ENCODE results near the gene FERMT3. TPM values are rescaled to one million over a fixed set of nuclear protein-coding genes. Genes with fewer than 3 reads are reported as not detected.
A peak's percentile ranks its signal among the peaks of the same experiment; 100 is the strongest.

FERMT3 gene
- total and polyA plus RNA-seq, 7 experiments from 2014 or later = 77.1 to 209 (median 120) TPM

DNA sequence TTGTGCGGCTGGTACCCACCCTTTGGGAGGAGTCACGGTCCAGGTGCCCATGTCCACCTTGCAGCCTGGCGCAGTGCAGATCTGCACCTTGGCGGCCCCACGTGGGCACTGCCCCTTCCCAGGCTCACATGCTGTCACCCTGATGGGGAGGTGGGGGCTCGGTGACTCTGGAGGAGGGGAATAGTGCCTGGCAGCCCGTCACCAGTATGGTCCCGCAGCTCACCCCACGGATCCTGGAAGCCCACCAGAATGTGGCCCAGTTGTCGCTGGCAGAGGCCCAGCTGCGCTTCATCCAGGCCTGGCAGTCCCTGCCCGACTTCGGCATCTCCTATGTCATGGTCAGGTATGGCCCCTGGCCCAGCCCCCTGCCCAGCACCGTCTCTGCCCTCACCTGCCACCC, 14.3 kb downstream of the FERMT3 start:
- intact Hi-C loops (cut with micrococcal nuclease) = no loop called here
- Mint-ChIP-seq H3K27ac (no peak overlapping the region), H3K27me3 (no peaks in the 10 kb centered on the region), H3K9me3 (no peaks in the 10 kb centered on the region), H3K36me3 (peaks cover 0 to 15% (median 4%) of the 10 kb centered on the region in 5 donors), H3K4me3 (no peak overlapping the region), H3K4me1 (peaks cover 0 to 17% (median 11%) of the 10 kb centered on the region in 7 donors)
- ChIA-PET POLR2A (interaction anchor here (0.8 to 14.3 kb wide), 3 partner anchors 13 to 47 kb away, joined by 3 to 220 read pairs (median 5); partner anchors contain the start of gene FERMT3), CTCF (no interaction called here)
- DNase-seq (no peak), ATAC-seq (no peak)
- H3K4me1 ChIP-seq (ENCODE audit: control insufficient read depth in 2 of 2, insufficient read depth in 2 of 2, low read length in 2 of 2) = peaks cover 7 to 11% of the 10 kb centered on the region in 2 donors
- H3K27ac ChIP-seq (ENCODE audit: low read depth, low read length) = no peak overlapping the region
- H3K9me3 ChIP-seq (ENCODE audit: control insufficient read depth in 2 of 3, low read length in 3 of 3) = no peaks in the 10 kb centered on the region
- peaks cover 7 to 63% (median 14%) of the 10 kb centered on the region in 3 experiments for H3K36me3 ChIP-seq (ENCODE audit: control insufficient read depth in 2 of 3, insufficient read depth in 3 of 3, low read length in 3 of 3)
- H3K27me3 ChIP-seq (ENCODE audit: control insufficient read depth in 2 of 2, insufficient read depth in 2 of 2, low read length in 2 of 2) = no peaks in the 10 kb centered on the region
- H3K4me3 ChIP-seq (ENCODE audit: low read length) = no peak overlapping the region

DNA sequence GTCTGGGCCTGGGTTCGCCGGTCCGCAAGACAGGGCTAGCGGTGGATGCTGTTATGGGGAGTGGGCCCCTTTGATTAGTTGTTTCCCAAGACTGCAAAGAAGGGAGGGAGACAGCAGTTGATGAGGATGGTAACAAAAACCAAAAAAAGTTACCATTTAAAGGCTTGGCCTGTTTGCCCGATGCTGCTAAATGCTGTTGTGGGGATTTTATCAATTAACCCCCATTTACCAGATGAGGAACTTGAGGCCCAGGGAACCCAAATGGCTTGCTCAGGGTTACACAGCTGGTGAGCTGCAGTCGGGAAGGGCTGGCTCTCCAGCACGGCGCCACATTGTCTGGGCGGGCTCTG, 16.1 kb downstream of the FERMT3 start:
- Mint-ChIP-seq H3K4me3 (no peak overlapping the region), H3K27ac (peak overlapping the region in 1 of 9 donors; percentile 51), H3K36me3 (peaks cover 0 to 11% (median 4%) of the 10 kb centered on the region in 5 donors), H3K4me1 (peaks cover 6 to 22% (median 19%) of the 10 kb centered on the region in 7 donors), H3K27me3 (no peaks in the 10 kb centered on the region), H3K9me3 (no peaks in the 10 kb centered on the region)
- Histone ChIP-seq H3K9me3 (ENCODE audit: control insufficient read depth in 2 of 3, low read length in 3 of 3) (no peaks in the 10 kb centered on the region), H3K4me1 (ENCODE audit: control insufficient read depth in 2 of 2, insufficient read depth in 2 of 2, low read length in 2 of 2) (peaks cover 15 to 19% of the 10 kb centered on the region in 2 donors), H3K27ac (ENCODE audit: low read depth, low read length) (no peak overlapping the region), H3K27me3 (ENCODE audit: control insufficient read depth in 2 of 2, insufficient read depth in 2 of 2, low read length in 2 of 2) (no peaks in the 10 kb centered on the region), H3K36me3 (ENCODE audit: control insufficient read depth in 2 of 3, insufficient read depth in 3 of 3, low read length in 3 of 3) (peaks cover 7 to 53% (median 14%) of the 10 kb centered on the region in 3 experiments), H3K4me3 (ENCODE audit: low read length) (no peak overlapping the region)
- ChIA-PET CTCF (interaction anchor here (0.6 to 5.5 kb wide), 3 partner anchors 16 to 470 kb away, joined by 3 to 66 read pairs (median 4); partner anchors contain the start of gene FERMT3), POLR2A (interaction anchor here (0.7 to 14.3 kb wide), 2 partner anchors 13 to 15 kb away, joined by 3 to 220 read pairs; partner anchors contain the start of gene FERMT3)
- no peak for DNase-seq
- intact Hi-C loops (cut with micrococcal nuclease) = no loop called here
- ATAC-seq = no peak

DNA sequence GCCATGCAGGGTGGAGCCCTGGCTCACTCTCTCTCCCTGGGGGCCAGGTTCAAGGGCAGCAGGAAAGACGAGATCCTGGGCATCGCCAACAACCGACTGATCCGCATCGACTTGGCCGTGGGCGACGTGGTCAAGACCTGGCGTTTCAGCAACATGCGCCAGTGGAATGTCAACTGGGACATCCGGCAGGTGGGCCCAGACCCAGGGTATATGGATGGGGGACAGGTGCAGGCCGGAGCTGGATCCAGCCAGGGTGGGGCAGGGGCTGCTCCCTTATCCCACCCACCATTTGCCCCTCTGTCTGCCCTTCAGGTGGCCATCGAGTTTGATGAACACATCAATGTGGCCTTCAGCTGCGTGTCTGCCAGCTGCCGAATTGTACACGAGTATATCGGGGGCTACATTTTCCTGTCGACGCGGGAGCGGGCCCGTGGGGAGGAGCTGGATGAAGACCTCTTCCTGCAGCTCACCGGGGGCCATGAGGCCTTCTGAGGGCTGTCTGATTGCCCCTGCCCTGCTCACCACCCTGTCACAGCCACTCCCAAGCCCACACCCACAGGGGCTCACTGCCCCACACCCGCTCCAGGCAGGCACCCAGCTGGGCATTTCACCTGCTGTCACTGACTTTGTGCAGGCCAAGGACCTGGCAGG, 16.6 kb downstream of the FERMT3 start:
- Mint-ChIP-seq H3K4me1 (peaks cover 6 to 27% (median 19%) of the 10 kb centered on the region in 7 donors), H3K9me3 (no peaks in the 10 kb centered on the region), H3K27ac (no peak overlapping the region), H3K36me3 (peaks cover 0 to 10% (median 4%) of the 10 kb centered on the region in 5 donors), H3K4me3 (no peak overlapping the region), H3K27me3 (no peaks in the 10 kb centered on the region)
- ATAC-seq = no peak
- H3K27ac ChIP-seq (ENCODE audit: low read depth, low read length) = no peak overlapping the region
- intact Hi-C loops (cut with micrococcal nuclease) = no loop called here
- H3K9me3 ChIP-seq (ENCODE audit: control insufficient read depth in 2 of 3, low read length in 3 of 3) = no peaks in the 10 kb centered on the region
- POLR2A ChIA-PET = interaction anchor here (0.7 to 14.3 kb wide), 7 partner anchors 12 to 81 kb away, joined by 3 to 220 read pairs (median 4); partner anchors contain the start of genes BAD, FERMT3, GPR137 and PPP1R14B
- peaks cover 7 to 51% (median 14%) of the 10 kb centered on the region in 3 experiments for H3K36me3 ChIP-seq (ENCODE audit: control insufficient read depth in 2 of 3, insufficient read depth in 3 of 3, low read length in 3 of 3)
- no peak for DNase-seq
- H3K27me3 ChIP-seq (ENCODE audit: control insufficient read depth in 2 of 2, insufficient read depth in 2 of 2, low read length in 2 of 2) = no peaks in the 10 kb centered on the region
- CTCF ChIA-PET = interaction anchor here (0.6 to 5.5 kb wide), 6 partner anchors 8 to 470 kb away, joined by 3 to 66 read pairs (median 4); partner anchors contain the start of gene FERMT3
- H3K4me1 ChIP-seq (ENCODE audit: control insufficient read depth in 2 of 2, insufficient read depth in 2 of 2, low read length in 2 of 2) = peaks cover 16 to 20% of the 10 kb centered on the region in 2 donors
- no peak overlapping the region for H3K4me3 ChIP-seq (ENCODE audit: low read length)

DNA sequence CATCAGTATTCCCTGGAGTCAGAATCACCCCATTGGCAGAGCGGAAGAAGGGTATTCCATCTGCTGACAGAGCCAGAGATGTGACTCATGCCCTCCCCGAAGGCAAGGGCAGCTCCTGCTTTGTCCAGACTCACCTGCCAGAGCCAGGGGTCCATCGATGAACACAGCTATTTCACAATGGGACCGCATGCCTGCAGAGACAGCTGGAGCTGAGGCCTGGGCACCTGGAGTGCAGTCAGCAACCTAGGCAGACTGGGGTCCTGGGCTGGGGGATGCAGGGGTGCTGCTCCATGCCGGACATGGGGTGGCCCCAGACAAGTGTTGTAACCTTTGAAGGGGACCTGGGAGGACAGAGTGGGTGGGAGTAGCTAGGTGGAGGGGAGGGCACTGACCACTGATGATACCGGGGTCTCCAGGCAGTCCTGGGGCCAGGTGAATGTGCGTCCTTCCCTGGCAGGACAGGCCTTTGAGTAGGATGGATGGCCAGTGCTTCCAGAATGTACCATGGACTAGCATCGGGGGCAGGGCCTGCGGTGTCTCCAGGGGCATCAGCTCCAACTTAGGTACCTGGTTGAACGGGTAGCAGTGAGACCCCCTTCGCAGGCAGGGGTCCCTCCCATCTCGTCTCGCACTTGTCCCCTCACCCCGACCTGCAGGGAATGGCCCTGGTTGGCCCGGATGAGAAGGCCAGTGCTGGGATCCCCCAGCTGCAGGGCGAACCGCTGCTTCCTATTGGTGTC, 17.8 kb downstream of the FERMT3 start:
- no peak overlapping the region for H3K4me3 ChIP-seq (ENCODE audit: low read length)
- no peaks in the 10 kb centered on the region for H3K27me3 ChIP-seq (ENCODE audit: control insufficient read depth in 2 of 2, insufficient read depth in 2 of 2, low read length in 2 of 2)
- peaks cover 20 to 24% of the 10 kb centered on the region in 2 donors for H3K4me1 ChIP-seq (ENCODE audit: control insufficient read depth in 2 of 2, insufficient read depth in 2 of 2, low read length in 2 of 2)
- Mint-ChIP-seq H3K36me3 (peaks cover 0 to 2% (median 0%) of the 10 kb centered on the region in 5 donors), H3K4me1 (peaks cover 11 to 37% (median 22%) of the 10 kb centered on the region in 7 donors), H3K27me3 (no peaks in the 10 kb centered on the region), H3K4me3 (peak overlapping the region in 7 of 10 donors; percentile 56 to 93 (median 89)), H3K27ac (peak overlapping the region in 7 of 9 donors; percentile 24 to 90 (median 65)), H3K9me3 (no peaks in the 10 kb centered on the region)
- H3K36me3 ChIP-seq (ENCODE audit: control insufficient read depth in 2 of 3, insufficient read depth in 3 of 3, low read length in 3 of 3) = peaks cover 7 to 39% (median 14%) of the 10 kb centered on the region in 3 experiments
- intact Hi-C loops (cut with micrococcal nuclease) = no loop called here
- H3K27ac ChIP-seq (ENCODE audit: low read depth, low read length) = no peak overlapping the region
- POLR2A ChIA-PET = interaction anchor here (0.7 to 14.3 kb wide), 10 partner anchors 10 to 80 kb away, joined by 3 to 220 read pairs (median 4); partner anchors contain the start of genes BAD, FERMT3, GPR137 and PLCB3
- DNase-seq (no peak), ATAC-seq (no peak)
- H3K9me3 ChIP-seq (ENCODE audit: control insufficient read depth in 2 of 3, low read length in 3 of 3) = no peaks in the 10 kb centered on the region
- CTCF ChIA-PET = interaction anchor here (0.7 to 5.5 kb wide), 4 partner anchors 9 to 78 kb away, joined by 3 to 66 read pairs (median 4); partner anchors contain the start of gene FERMT3

DNA sequence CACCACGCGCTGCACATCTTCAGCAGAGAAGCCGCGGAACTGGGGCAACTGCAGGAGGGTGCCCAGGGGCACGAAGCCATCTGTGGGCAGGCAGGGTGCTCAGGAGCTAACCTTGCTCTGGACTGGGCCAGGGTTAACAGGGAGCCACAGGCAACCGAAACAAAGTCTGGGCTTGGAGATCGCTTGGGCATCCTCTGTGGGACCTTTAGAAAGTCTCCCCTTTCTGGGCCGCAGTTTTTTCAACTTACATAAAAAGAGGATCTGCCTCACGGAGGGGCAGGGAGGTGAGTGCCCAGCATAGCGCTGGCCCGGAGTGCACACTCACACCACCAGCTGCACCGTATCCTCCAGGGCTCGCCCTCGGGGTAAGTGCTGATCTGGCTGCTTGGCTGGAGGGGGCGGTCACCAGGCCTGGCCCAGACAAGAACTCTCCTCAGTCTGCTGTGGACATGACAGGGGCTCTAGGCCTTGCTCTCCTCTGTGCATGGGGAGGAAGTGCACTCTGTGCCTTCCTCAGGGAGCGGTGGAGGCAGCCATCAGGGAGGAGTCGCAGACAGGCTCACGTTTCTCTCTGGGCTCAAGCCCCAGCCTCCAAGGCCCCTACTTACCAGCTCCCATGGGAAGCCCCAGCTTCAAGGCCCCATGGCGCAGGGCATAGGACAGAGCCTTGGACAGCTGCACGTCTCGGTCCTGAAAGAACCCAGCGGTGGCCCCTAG, 18.5 kb downstream of the FERMT3 start:
- ATAC-seq (no peak), DNase-seq (no peak)
- Histone ChIP-seq H3K27ac (ENCODE audit: low read depth, low read length) (peak overlapping the region; percentile 89), H3K9me3 (ENCODE audit: control insufficient read depth in 2 of 3, low read length in 3 of 3) (no peaks in the 10 kb centered on the region), H3K4me3 (ENCODE audit: low read length) (peak overlapping the region; percentile 60), H3K27me3 (ENCODE audit: control insufficient read depth in 2 of 2, insufficient read depth in 2 of 2, low read length in 2 of 2) (no peaks in the 10 kb centered on the region), H3K4me1 (ENCODE audit: control insufficient read depth in 2 of 2, insufficient read depth in 2 of 2, low read length in 2 of 2) (peaks cover 27 to 31% of the 10 kb centered on the region in 2 donors), H3K36me3 (ENCODE audit: control insufficient read depth in 2 of 3, insufficient read depth in 3 of 3, low read length in 3 of 3) (peaks cover under 1 to 32% (median 13%) of the 10 kb centered on the region in 3 experiments)
- peak overlapping the region; percentile 87 to 96 (median 92) for H3K4me3 Mint-ChIP-seq
- H3K9me3 Mint-ChIP-seq = no peaks in the 10 kb centered on the region
- H3K27me3 Mint-ChIP-seq = no peaks in the 10 kb centered on the region
- H3K27ac Mint-ChIP-seq = peak overlapping the region; percentile 32 to 90 (median 82)
- POLR2A ChIA-PET = interaction anchor here (0.6 to 14.3 kb wide), 10 partner anchors 16 to 570 kb away, joined by 4 to 220 read pairs (median 12); partner anchors contain the start of genes BAD, FERMT3, FKBP2 and GPR137
- peaks cover 15 to 44% (median 29%) of the 10 kb centered on the region in 7 donors for H3K4me1 Mint-ChIP-seq
- intact Hi-C loops (cut with micrococcal nuclease) = no loop called here
- peaks cover 0 to 2% (median 0%) of the 10 kb centered on the region in 5 donors for H3K36me3 Mint-ChIP-seq
- CTCF ChIA-PET = interaction anchor here (0.7 to 5.5 kb wide), 2 partner anchors 19 to 76 kb away, joined by 3 to 66 read pairs; partner anchors contain the start of gene FERMT3
